ENCODE measurements around the gene LHX2.

The LHX2 gene

DNA sequence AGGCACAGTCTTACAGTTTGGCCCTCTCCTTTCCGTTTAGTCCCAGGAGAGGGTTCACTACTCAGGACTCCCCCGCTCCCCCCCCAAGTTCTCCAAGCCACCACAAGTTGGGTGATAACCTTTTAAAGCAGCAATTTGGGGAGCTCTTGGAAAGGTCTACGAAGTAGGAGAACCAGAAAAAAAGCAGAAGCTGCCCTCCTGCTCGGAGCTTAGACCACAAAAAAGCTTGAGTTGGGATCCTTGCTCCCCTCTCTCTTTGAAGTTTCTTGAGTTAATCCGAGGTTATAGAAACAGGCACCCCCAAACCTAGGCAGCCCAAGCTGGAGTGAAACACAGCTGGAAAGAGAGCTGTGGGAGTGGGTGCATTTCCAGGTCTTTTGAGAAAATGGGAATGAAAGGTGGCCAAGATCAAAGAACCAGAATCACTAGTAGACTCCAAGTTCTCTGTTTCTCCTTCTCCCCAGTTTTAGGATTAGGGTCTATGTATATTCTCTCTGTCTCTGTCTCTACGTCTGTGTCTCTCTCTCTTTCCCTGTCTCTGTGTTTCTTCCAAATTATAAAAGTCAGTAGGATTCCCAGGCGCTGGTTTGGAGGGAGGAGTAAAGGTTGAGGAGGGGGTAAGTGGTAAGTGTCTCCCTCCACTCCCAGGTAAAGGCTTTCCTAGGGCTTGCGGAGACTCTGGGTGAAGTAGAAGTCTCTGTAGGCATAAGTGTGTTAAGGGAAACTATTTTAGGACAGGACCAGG, 2.8 kb downstream of the LHX2 start:
- no peak for FAIRE-seq

GRCh38 chr9:124014956-124015660, 3.5 kb downstream of the LHX2 start:
- FAIRE-seq: no peak

DNA sequence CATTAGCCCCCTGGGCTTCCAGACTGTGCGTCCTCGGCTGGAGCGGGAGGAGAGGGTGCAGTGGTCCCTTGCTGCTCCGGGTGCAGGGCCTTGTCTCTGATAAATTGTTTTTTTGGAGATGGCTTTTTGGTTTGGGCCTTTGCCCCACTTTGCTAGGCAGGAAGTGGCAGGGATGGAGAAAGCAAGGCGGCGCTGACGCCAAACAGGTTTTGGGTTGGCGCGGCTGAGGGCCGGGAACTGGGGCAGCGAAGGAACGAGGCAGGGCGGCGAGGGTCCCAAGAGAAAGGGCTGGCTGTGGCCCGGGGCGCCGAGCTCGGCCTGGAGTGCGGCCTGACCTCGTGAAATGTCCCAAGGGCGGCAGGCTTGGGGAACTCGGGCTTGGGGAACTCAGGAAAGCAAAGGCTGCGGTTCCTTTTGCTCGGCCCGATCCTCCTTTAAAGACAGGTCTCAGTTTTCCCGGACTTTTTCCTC, 4.1 kb downstream of the LHX2 start:
- FAIRE-seq: no peak

- FAIRE-seq: no peak
Measured at GRCh38 chr9:124016175-124017050, 4.8 kb downstream of the LHX2 start.

- FAIRE-seq: no peak
Measured at GRCh38 chr9:124017051-124017928, 5.7 kb downstream of the LHX2 start.

DNA sequence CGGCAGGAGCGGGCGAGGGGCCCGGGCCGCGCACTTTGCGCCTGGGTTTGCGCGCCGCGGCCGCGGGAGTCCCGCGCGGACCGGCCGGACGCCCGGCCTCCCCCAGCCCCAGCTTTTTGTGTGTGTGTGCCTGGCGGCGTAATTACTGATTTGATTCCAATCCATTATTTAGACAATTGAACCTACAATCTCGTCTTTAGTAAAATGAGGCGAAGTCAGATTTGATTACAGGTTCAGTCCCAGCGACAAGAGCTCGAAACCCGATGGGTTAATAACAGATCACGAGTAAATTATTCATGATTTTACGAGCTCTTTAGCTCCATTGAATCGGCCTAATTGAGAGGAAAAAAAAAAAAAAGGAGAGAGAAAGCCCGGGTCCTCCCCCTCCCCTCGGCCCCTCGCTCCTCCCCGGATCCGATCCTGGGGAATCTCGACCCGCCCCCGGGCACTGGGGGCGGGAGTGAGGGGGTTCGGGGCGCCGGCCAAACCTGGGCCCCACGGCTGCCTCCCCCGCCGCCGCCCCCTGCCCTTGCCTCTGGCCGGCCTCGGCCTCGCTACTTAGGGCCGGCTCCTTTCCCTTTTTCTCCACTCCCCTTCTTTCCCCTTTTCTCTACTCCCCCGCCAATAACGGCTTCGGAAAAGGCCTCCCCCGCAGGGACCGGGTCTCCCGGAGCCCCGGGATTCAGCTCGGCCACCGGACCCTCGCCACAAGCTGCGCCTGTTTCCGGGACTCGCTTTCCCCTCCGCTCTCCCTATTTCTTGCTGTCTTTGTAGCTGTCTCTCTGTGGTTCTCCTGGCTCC, 6.6 kb downstream of the LHX2 start:
- peak; percentile 35 for FAIRE-seq

- FAIRE-seq: no peak
Measured at GRCh38 chr9:124018730-124019697, 7.4 kb downstream of the LHX2 start.

DNA sequence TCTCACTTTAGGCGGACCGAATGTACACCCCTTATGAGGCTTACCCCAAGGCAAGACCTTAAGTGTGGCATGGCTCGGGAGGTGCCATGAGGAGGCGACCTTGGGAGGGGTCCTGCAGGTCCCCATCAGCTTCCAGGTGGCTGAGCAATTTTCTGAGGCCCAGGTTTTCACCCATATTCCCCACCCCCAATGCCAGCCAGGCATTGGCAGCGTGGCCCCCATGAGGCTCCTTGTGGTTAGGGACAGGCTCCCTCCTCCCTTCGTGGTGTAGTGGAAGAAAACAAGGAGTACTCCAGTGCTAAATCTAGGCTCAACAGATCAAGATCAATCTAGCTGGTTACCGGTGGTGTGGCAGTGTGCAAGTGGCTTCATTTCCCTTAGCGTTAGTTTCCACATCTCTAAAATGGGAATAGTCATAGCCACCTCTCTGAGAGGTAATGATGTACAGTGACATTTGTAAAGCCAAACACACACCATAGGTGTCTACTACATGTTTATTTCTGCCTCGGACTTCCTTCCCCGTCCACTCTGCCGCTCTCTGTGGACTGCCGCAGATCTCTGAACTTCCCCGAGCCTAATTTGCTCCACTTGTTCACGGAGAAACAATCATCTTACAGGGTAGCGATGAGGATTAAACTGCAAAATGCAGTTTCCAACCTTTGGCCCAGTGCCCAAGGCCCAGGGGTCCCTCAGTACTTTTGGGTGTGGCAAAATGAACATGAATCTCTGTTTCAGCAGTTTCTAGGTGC, 8.4 kb downstream of the LHX2 start:
- no peak for FAIRE-seq

DNA sequence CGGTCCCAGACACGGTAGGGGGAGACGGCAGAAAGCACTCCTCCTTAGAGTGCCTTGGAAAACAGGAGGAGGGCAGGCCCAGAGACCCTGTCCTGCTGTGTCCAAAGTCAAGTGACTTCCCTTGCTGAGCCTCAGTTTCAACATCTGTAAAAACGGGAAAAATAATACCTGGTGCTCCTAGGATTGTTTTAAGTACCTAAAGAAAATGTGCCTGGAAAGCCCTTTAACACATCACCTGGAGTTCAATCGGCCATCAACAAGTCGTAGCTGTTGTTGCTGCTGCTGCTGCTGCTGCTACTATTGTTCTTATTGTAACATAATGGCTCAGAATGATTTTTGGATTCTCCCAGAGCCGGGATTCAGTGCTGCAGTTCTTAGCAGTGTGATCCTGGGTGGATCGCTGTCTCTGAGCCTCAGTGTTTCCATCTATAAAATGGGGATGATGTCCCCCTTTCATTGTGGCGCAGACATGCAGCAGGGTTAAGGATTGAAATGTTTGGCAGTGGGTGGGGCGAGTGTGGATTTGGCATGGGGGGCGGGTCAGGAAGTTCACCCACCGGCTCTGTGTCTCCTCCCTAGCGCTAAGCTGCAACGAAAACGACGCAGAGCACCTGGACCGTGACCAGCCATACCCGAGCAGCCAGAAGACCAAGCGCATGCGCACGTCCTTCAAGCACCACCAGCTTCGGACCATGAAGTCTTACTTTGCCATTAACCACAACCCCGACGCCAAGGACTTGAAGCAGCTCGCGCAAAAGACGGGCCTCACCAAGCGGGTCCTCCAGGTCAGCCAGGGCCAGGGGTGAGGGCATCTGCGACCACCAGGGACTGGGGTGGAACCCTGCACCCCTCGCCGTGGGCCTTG, 9.2 kb downstream of the LHX2 start:
- FAIRE-seq: no peak

DNA sequence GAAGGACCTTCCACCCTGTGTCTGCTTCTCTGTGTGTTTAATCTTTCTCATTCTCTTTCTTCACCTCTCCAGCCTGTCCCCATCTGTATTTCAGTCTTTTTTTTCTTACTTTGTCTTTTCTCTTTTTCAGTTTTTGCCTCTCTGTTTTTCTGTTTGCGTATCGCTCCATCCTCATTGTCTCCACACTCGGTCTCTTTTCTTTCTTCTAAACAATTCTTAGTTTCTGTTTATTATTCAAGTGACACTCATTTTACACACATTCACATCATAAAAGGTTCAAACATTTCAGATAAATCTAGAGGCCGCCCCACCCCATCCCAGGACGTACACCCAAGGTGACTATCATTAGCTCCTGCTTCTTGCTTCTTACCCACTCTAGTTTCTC, 9.8 kb downstream of the LHX2 start:
- FAIRE-seq: no peak

GRCh38 chr9:124022201-124023121, 10.9 kb downstream of the LHX2 start:
- no peak for FAIRE-seq

DNA sequence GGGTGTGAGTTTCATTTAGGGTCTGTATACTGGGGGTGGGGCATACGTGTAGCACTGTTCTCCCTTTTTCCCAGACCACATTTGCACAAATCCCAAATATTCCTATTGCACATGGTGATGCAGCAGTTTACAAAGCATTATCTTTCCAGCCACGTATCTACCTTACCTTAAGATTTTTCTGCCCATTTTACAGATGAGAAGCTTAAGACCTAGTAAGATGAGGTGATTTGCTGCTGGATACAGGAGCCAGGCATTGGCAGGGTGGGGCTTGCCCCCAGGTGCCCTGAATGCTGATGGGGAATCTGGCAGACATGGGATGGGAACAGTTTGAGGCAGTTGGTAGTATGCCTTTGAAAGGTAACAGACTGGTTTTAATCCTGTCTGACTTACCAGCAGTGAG, 12.5 kb downstream of the LHX2 start:
- FAIRE-seq: no peak

DNA sequence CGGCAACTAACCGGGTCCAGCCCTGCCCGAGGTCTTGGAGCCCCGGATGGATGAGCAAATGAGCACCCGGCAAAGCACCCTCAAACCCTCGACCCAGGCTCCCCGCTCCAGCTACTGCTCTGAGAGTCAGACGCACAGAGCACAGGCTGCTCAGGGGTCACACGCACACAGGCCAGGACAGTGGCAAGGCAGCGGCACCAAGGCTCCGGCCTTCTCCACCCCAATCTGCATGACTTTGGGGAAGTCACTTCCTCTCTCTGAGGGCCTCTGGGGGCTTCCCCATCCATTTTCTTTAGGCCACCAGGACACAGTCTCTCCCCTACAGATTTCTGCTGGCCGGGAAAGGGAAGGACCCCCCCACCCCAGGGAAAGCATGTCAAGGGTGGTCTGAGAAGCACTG, 18.0 kb downstream of the LHX2 start:
- FAIRE-seq: no peak

DNA sequence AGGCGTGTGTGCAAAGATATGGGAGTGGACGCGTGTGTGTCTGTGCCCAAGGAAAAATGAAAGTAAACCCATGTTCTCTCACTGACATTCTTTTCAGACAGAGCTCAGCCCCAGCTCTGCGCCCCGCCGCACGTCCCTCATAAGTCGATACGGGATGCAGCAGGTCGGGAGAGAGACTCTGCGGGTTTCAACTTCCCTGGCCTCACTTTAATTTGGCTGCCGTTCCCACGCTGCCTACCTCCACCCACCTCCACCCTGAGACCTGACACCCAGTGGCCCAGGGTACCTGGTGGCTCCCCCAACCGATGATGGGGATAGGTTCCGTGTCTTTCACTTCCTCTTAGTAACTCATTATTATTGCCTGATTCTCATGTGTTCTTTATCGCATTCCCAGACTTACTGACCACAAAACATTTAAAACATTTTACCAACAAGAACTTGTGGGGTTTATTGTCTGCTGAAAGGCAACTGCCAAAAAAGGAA, 19.4 kb downstream of the LHX2 start:
- no peak for FAIRE-seq

DNA sequence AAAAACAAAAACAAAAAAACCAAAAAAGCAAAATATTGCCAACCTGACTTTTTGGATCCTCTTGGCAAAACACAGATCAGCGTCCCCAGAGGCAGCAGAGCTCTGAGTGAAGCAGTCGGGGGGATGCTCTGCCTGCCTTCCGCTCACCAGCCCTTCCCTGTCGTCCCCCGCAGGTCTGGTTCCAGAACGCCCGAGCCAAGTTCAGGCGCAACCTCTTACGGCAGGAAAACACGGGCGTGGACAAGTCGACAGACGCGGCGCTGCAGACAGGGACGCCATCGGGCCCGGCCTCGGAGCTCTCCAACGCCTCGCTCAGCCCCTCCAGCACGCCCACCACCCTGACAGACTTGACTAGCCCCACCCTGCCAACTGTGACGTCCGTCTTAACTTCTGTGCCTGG, 20.7 kb downstream of the LHX2 start:
- no peak for FAIRE-seq

- FAIRE-seq: no peak
Measured at GRCh38 chr9:124033348-124033747, 21.8 kb downstream of the LHX2 start.

GRCh38 chr9:124033967-124034366, 22.4 kb downstream of the LHX2 start:
- no peak for FAIRE-seq
